GM23248 (cell line): ENCODE measurements around the gene CUZD1.

ENCODE experiments used
- EZH2 ChIP-seq: fragments of 200-600 bp; sonication (generic); IDR thresholded peaks from 2 replicates; pipeline ENCODE4 v1.6.1; 2018; ENCODE audit warnings: antibody characterized with exemption, mild to moderate bottlenecking; ENCODE audit not compliant: insufficient read depth, poor library complexity, severe bottlenecking
- EZH2phosphoT487 ChIP-seq: fragments of 200-600 bp; sonication (generic); IDR thresholded peaks from 2 replicates; pipeline ENCODE4 v1.6.1; 2018; ENCODE audit warnings: antibody characterized with exemption, moderate library complexity, mild to moderate bottlenecking, low read depth; ENCODE audit not compliant: insufficient read depth

GRCh38 chr10:122879339-122880273, 33.9 kb upstream of the CUZD1 start, which contains the start of gene FAM24B:
- TF ChIP-seq EZH2, result no peak
- no peak for TF ChIP-seq EZH2phosphoT487
